Osteoblast (primary cell): ENCODE measurements around the gene PLAAT5. TPM values are rescaled to one million over a fixed set of nuclear protein-coding genes. Genes with fewer than 3 reads are reported as not detected.

ENCODE experiments used
- DNase-seq: peaks from one replicate; pipeline ENCODE4 v3.0.0; 2011; ENCODE audit warnings: low spot score, mixed read lengths; ENCODE audit not compliant: insufficient read length; ENCODE audit errors: missing footprints
- H2AFZ ChIP-seq: 2 replicates; pipeline ENCODE4 v1.6.0; 2011; ENCODE audit warnings: mild to moderate bottlenecking, low read length
- H3K27ac ChIP-seq: 2 replicates; pipeline ENCODE4 v1.5.1; 2011; ENCODE audit warnings: mild to moderate bottlenecking, low read depth, low read length, moderate library complexity
- H3K27me3 ChIP-seq: 2 replicates; pipeline ENCODE4 v1.6.0; 2012; ENCODE audit warnings: mild to moderate bottlenecking, control low read depth, inconsistent platforms, low read length, moderate library complexity; ENCODE audit not compliant: insufficient read depth
- H3K36me3 ChIP-seq: 2 replicates; pipeline ENCODE4 v1.5.1; 2011; ENCODE audit warnings: mild to moderate bottlenecking, low read length, control low read depth, moderate library complexity; ENCODE audit not compliant: insufficient read depth
- H3K4me1 ChIP-seq: 2 replicates; pipeline ENCODE4 v1.5.1; 2011; ENCODE audit warnings: mild to moderate bottlenecking, low read length, control low read depth, moderate library complexity; ENCODE audit not compliant: insufficient read depth
- H3K4me2 ChIP-seq: 2 replicates; pipeline ENCODE4 v1.6.0; 2011; ENCODE audit warnings: mild to moderate bottlenecking, low read length; ENCODE audit not compliant: insufficient read depth
- H3K4me3 ChIP-seq: fragments of 200-600 bp; sonication (generic); 3 replicates; pipeline ENCODE4 v1.5.1; 2012; ENCODE audit warnings: mild to moderate bottlenecking, low read length, inconsistent platforms; ENCODE audit not compliant: insufficient read depth
- H3K79me2 ChIP-seq: 2 replicates; pipeline ENCODE4 v1.6.0; 2012; ENCODE audit warnings: mild to moderate bottlenecking, low read length, control low read depth, inconsistent platforms; ENCODE audit not compliant: insufficient read depth
- H3K9me3 ChIP-seq: 2 replicates; pipeline ENCODE4 v1.5.1; 2011; ENCODE audit warnings: low read depth, low read length, control low read depth
- H4K20me1 ChIP-seq: 2 replicates; pipeline ENCODE4 v1.6.0; 2012; ENCODE audit warnings: mild to moderate bottlenecking, low read length, control low read depth; ENCODE audit not compliant: insufficient read depth
- total RNA-seq: library from RNA; depleted of rRNA; stranded (reverse); fragments of >200 nt; gene quantifications from 2 replicates; pipeline ENCODE4 v1.2.3, GENCODE V29; 2012
- TF ChIP-seq, protein P1 (sequence below): IDR thresholded peaks from 2 replicates; pipeline ENCODE4 v1.5.1; 2011; ENCODE audit warnings: mild to moderate bottlenecking, low read depth, low read length, moderate library complexity; ENCODE audit errors: extremely low read depth

The PLAAT5 gene
- total RNA-seq, 1 donor: not detected

DNA sequence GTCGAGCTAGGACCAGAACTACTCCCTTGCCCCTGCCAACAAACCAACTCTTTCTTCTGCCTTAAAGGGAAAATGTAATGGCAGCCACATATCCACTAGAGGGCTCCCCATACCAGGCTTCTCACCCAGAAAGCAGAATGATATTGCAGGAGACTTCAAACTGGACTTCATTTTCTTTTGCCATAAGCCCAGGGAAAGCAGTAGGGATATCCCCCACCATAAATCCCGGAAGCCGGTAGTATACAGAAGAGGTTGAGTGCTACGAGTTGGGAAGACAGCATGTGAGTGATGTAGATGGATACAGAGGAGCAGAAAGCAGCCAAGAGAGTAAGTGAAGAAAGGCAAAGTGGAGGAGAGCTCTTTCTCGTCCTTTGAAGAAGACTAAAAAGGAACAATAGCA lies 12.1 kb downstream of the PLAAT5 start:
- Histone ChIP-seq H2AFZ (peak overlapping the region; percentile 93), H3K4me2 (peak overlapping the region; percentile 71)

GRCh38 chr11:63476618-63477017 lies 14.3 kb downstream of the PLAAT5 start:
- Histone ChIP-seq H3K4me3 (no peak overlapping the region), H3K9me3 (no peaks in the 10 kb centered on the region), H3K79me2 (no peaks in the 10 kb centered on the region), H3K27ac (no peak overlapping the region), H3K36me3 (no peaks in the 10 kb centered on the region), H2AFZ (no peak overlapping the region), H3K4me2 (no peak overlapping the region), H3K27me3 (no peaks in the 10 kb centered on the region), H3K4me1 (no peaks in the 10 kb centered on the region), H4K20me1 (no peaks in the 10 kb centered on the region)
- TF ChIP-seq, protein P1, sequence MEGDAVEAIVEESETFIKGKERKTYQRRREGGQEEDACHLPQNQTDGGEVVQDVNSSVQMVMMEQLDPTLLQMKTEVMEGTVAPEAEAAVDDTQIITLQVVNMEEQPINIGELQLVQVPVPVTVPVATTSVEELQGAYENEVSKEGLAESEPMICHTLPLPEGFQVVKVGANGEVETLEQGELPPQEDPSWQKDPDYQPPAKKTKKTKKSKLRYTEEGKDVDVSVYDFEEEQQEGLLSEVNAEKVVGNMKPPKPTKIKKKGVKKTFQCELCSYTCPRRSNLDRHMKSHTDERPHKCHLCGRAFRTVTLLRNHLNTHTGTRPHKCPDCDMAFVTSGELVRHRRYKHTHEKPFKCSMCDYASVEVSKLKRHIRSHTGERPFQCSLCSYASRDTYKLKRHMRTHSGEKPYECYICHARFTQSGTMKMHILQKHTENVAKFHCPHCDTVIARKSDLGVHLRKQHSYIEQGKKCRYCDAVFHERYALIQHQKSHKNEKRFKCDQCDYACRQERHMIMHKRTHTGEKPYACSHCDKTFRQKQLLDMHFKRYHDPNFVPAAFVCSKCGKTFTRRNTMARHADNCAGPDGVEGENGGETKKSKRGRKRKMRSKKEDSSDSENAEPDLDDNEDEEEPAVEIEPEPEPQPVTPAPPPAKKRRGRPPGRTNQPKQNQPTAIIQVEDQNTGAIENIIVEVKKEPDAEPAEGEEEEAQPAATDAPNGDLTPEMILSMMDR: no peak
- DNase-seq: no peak

More for the DNA sequence above, 12.1 kb downstream of the PLAAT5 start:
- Histone ChIP-seq H3K79me2 (no peaks in the 10 kb centered on the region), H3K27ac (no peak overlapping the region), H4K20me1 (no peaks in the 10 kb centered on the region), H3K27me3 (no peaks in the 10 kb centered on the region), H3K36me3 (no peaks in the 10 kb centered on the region), H3K4me1 (no peaks in the 10 kb centered on the region), H3K9me3 (no peaks in the 10 kb centered on the region), H3K4me3 (peak overlapping the region; percentile 35)
- TF ChIP-seq, protein P1: peak; percentile 95
- peak; percentile 67 for DNase-seq

DNA sequence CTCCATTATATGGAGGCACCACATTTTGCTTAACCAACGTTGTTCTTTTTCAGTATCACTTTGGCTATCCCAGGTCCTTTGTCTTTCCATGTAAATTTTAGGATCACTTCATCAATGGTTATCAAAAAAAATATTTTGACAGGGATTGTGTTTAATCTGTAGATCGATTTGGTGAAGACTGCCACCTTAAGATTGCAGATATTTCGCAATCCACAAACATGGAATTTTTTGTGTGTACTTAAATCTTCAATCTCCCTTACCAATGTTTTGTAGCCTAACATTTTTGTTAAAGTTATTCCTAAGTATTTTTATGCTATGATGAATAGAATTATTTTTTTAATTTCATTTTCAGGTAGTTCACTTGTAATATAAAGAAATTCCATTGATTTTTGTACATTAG lies 18.6 kb downstream of the PLAAT5 start:
- no peaks in the 10 kb centered on the region for H3K4me1 ChIP-seq
- H3K4me3 ChIP-seq: no peak overlapping the region
- TF ChIP-seq, protein P1: no peak
- no peak overlapping the region for H3K27ac ChIP-seq
- no peak overlapping the region for H3K4me2 ChIP-seq
- no peaks in the 10 kb centered on the region for H3K9me3 ChIP-seq
- no peak overlapping the region for H2AFZ ChIP-seq
- DNase-seq: no peak
- peaks cover 3% of the 10 kb centered on the region for H3K27me3 ChIP-seq
- no peaks in the 10 kb centered on the region for H4K20me1 ChIP-seq
- H3K79me2 ChIP-seq: no peaks in the 10 kb centered on the region
- H3K36me3 ChIP-seq: no peaks in the 10 kb centered on the region

DNA sequence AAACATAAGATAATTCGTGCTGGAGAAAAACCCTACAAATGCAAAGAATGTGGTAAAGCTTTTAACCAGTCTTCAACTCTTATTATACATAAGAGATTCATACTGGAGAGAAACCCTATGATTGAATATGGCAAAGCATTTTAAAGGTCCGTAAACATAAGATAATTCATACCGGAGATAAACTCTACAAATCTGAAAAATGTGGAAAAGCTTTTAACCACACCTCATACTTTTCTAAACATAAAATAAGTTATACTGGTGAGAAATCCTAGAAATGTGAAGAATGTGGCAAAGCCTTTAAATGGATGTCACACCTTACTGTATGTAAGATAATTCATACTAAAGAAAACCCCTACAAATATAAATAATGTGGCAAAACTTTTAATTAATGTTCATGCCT lies 20.7 kb downstream of the PLAAT5 start:
- Histone ChIP-seq H2AFZ (no peak overlapping the region), H3K4me2 (no peak overlapping the region), H3K36me3 (no peaks in the 10 kb centered on the region), H3K9me3 (no peaks in the 10 kb centered on the region), H4K20me1 (no peaks in the 10 kb centered on the region), H3K27me3 (peaks cover 3% of the 10 kb centered on the region), H3K4me1 (no peaks in the 10 kb centered on the region), H3K27ac (no peak overlapping the region), H3K79me2 (no peaks in the 10 kb centered on the region), H3K4me3 (no peak overlapping the region)
- no peak for DNase-seq
- TF ChIP-seq, protein P1: no peak
